GM19023 (cell line): ENCODE measurements around the gene PIR.

Experiments used
- ATAC-seq: cut with Tn5 transposase; IDR thresholded peaks from one replicate; pipeline ENCODE4 v1.9.1; 2021; ENCODE audit warnings: mild to moderate bottlenecking, moderate library complexity; ENCODE audit not compliant: unreplicated experiment

Gene PIR

GRCh38 chrX:15350329-15350996, 142.7 kb downstream of the PIR start:
- ATAC-seq, result no peak

DNA sequence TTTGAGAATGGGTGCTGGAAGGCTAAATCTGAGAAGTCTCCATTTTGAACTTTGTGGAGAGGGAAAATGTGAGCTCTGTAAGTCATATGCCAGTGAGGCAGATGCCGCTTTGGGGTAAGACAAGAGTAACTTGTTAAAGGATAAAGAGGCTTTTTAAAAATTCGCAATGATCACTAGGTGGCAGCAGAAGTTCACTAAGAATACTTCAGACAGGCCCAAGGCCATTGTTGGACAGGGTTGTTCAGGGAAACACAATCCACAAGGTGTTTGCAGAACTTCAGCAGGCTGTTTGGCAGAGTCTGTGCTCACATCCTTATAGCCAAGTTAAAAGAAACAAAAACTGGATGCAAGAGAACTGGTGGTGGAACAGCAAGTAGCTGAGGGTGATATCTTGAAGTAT, 144.1 kb downstream of the PIR start:
- no peak for ATAC-seq

GRCh38 chrX:15345976-15346375, 147.2 kb downstream of the PIR start:
- no peak for ATAC-seq

DNA sequence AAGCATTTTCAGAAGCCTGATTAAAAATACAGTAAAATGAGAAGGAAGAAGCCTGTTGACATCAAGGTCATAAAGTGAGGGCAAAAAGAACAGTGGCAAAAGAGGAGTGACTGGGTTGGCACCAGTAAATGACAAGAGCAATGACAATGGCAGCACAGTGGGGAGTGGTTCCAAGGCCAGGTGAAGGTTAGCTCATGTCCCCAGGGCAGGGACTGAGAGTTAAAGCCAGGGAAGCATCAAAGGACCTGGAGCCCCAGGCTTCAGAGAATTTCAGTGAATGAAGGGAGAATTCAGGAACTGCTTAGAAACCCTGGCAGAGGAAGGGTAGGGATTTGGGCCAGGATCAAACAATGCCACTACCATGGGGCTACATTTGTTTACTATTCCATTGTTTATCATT, 149.0 kb downstream of the PIR start:
- ATAC-seq, result no peak

DNA sequence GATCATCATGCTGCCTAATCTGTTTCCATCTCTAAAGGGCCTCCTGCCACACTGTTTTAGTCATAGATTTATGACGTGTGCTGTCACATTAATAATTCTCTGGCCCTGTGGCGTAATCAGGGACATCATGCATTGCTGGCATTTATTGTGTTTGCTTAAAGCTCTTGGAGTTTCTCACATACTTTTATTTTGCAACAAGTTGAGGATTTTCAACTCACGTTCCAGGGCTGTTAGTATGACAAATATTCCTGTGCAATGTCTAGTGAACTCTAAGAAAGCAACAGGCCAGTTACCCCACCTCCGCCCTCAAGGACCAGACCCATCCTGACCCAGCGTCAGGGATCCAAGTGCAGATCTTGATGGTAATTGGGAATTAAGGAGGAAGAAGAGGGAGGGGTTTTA, 150.1 kb downstream of the PIR start:
- no peak for ATAC-seq

- ATAC-seq, result no peak
These were observed 152.3 kb downstream of the PIR start for GRCh38 chrX:15340867-15341266.

DNA sequence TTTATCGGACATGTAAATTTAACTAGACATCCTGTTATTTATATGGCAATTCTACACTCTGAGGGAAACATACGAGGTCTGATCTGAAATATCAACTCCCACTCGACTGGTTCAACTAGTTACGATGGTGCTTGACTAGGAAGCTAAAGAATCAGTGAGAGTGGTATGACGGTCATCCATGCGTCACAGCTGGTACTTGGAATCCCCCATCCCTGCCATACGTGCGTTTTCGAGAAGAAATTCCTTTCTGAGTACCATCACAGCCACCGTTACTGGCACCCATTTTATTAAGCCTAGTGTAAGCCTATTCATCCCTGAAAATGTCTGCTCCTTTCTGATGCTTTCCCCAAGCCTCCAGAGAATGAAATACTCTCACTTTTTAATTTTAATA, 157.1 kb downstream of the PIR start:
- no peak for ATAC-seq

DNA sequence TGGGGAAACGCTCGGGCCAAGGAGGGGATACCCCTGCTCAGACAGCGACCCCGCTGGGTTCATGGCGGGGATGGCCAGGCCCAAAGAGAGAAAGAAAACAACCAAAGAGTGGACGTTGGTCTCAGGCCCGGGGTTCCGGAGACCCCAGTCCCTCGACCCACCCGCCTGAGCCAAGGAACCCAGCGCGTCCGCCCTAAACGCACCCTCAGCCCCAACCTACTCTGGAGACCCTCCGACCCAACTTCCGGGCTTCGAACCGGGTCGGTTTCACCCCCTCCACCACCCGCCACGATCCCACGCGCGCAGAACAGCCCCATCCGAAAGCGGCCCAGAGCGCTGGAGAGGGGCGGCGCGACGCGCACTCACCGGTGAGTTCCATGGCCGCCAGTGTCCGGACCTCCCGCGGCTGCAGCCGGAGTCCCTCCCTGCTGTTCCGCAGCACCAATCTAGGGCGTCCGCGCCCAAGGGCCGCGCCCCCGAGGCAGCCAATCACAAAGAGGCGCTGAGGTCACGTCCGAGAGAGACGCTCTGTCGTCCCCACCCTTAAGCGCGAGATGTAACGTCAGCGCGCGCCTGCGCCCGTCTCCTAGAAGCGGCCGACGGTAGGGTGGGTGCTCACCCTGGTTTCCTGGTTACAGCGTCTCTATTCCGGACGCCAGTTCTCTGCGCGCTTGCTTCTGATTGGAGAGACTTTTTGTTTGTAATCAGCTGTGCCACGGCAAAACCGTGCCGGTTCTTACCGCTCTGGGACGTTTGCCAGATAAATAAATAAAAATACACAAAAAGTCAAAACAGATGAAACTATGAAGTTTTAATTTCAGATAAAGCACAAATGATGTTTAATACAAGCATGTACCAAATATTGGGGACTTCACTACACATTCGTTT, 157.8 kb downstream of the PIR start, which contains the start of gene PIGA:
TSS of gene PIGA (minus strand) at position 389 of the 888 bp plus-strand sequence. CDS start 3,593 bp downstream, outside the sequence.
- ATAC-seq, result peak; percentile 98
